HepG2 (cell line): ENCODE data around the gene TBC1D3K. TPM values are rescaled to one million over a fixed set of nuclear protein-coding genes. Genes with fewer than 3 reads are reported as not detected.

ENCODE experiments used
- polyA plus RNA-seq, 8 experiments: library from polyadenylated mRNA; depleted of rRNA in 3 of 8; stranded (reverse) in 7 of 8; unstranded in 1 of 8; fragments of >200 nt; fragmentation: Illumina TruSeq in 4 of 8; extraction: Trizol in 4 of 8; gene quantifications; 2 replicates each; pipeline versions ENCODE4 v1.2.1 to v1.2.3, GENCODE V29; 2011 to 2016; ENCODE audit warnings: low read depth in 4 of 8, missing spikeins in 1 of 8, mixed read lengths in 1 of 8; ENCODE audit not compliant: insufficient read depth in 1 of 8
- small RNA-seq, 3 experiments: library from RNA; depleted of rRNA; stranded (forward); fragments of <200 nt; gene quantifications; one replicate each; pipeline ENCODE3, GENCODE V24; 2012; ENCODE audit warnings: low read depth in 2 of 3, low replicate concordance in 1 of 3; ENCODE audit not compliant: insufficient read length in 3 of 3, insufficient read depth in 2 of 3
- total RNA-seq, 5 experiments: library from RNA; depleted of rRNA; stranded (reverse); fragments of >200 nt; fragmentation: Illumina TruSeq; extraction: Trizol; gene quantifications; 2 replicates each; pipeline ENCODE4 v1.2.3, GENCODE V29; 2016; ENCODE audit warnings: low read depth in 1 of 5

The TBC1D3K gene
- total and polyA plus RNA-seq, 2 of the 13 experiments (the other 11 are each of a cell fraction or from before 2014, with no cell fraction given): not detected

Small RNA genes within 50 kb of the gene (small RNA-seq; reads per million reads assigned to genes)
- gene RF00001 (0 reads per million in 3 experiments), gene RNU6-489P (0 reads per million in 3 experiments)

Other genes starting within 250 kb of the TBC1D3K start
- 1.8 and 1.9 TPM in 2 replicates for gene HNF1B, start 179.4 kb upstream of the TBC1D3K start, total RNA-seq (2016; rRNA removed; fragmentation: Illumina TruSeq; extraction: Trizol)
- gene HNF1B, start 179.4 kb upstream of the TBC1D3K start, polyA plus RNA-seq (2011; rRNA removed): 4.3 and 5.3 TPM in 2 replicates
- gene TBC1D3L, start 64.6 kb downstream of the TBC1D3K start, total RNA-seq (2016; rRNA removed; fragmentation: Illumina TruSeq; extraction: Trizol): 0.56 and 2.6 TPM in 2 replicates
- gene TBC1D3L, start 64.6 kb downstream of the TBC1D3K start, polyA plus RNA-seq (2011; rRNA removed): 8.4 and 8.7 TPM in 2 replicates
- 0.18 TPM in 1 of 2 replicates, not detected in the other for gene TBC1D3D, start 79.6 kb downstream of the TBC1D3K start, total RNA-seq (2016; rRNA removed; fragmentation: Illumina TruSeq; extraction: Trizol)
- 1.3 and 3.2 TPM in 2 replicates for gene TBC1D3D, start 79.6 kb downstream of the TBC1D3K start, polyA plus RNA-seq (2011; rRNA removed)
- gene TBC1D3C, start 144.2 kb downstream of the TBC1D3K start, total RNA-seq (2016; rRNA removed; fragmentation: Illumina TruSeq; extraction: Trizol): 0.33 TPM in 1 of 2 replicates, not detected in the other
- gene TBC1D3C, start 144.2 kb downstream of the TBC1D3K start, polyA plus RNA-seq (2011; rRNA removed): 3.0 and 3.8 TPM in 2 replicates
- gene TBC1D3E, start 203.5 kb downstream of the TBC1D3K start, total RNA-seq (2016; rRNA removed; fragmentation: Illumina TruSeq; extraction: Trizol): not detected in 2 replicates
- not detected in 2 replicates for gene TBC1D3E, start 203.5 kb downstream of the TBC1D3K start, polyA plus RNA-seq (2011; rRNA removed)